Measurements from ENCODE around the gene ADGRF4. TPM values are rescaled to one million over a fixed set of nuclear protein-coding genes. Genes with fewer than 3 reads are reported as not detected.
"Not testable (repeated sequence)": the region's sequence is repeated elsewhere in the genome, so short reads cannot be mapped to it uniquely, and the experiment has no call there.

ADGRF4 gene
- polyA plus RNA-seq, 3 donors, result 0.11 to 0.53 (median 0.29) TPM

DNA sequence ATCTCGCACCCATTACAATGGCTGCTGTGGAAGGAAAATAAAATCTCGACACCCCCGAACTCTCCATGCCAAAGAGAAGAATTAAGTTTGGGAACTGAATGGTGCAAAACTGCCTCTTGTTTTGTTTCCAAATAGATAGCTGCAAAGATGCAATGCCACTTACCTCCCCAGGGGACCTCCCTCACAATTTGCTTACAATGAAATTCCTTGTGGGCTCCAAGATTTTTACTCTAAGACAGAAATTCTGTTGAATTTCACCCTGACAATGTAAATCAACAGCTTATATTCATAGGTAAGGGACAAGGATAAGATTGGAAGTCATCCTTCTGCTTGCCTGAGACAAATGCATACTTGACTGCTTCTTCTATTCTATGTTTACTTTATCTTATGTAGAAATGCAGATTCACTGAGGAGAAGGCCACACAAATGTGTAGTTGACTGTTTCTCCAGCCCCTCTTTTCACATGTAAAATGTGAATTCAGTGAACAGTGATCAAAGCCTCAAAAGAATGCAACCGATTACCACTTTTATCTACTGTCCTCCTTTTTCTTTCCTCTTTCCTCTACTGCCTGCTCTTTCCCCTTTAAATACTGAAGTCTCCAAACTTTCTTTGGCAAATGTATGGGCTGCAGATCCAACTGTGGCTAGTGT lies 36.6 kb downstream of the ADGRF4 start:
- DNase-seq, result no peak

DNA sequence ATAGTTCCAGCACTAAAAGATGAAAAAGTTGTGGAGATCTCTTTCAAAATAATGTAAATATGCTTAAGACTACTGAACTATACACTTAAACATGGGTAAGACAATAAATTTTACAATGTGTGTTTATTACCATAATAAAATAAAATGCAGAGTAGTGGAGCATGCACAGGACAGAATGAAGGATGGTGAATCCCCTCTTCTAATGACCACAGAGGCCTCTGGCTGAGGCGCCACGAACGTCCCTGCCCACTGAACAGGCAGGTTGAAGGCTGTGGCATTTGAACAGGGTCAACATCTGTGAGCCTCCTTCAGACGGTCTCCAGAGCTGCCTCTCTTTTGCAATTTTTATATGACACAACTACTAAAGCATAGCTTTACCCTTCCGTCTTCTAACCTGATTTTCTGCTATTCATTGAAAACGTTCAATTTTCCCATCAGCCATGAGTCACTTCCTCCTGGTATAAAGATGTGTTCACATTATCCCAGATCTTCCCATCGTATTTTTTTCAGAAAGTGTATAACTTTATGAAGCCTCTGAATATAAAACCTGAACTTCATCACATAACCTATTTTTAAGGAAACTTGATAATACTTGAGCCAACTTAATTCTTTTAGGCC lies 37.8 kb downstream of the ADGRF4 start:
- DNase-seq, result no peak

DNA sequence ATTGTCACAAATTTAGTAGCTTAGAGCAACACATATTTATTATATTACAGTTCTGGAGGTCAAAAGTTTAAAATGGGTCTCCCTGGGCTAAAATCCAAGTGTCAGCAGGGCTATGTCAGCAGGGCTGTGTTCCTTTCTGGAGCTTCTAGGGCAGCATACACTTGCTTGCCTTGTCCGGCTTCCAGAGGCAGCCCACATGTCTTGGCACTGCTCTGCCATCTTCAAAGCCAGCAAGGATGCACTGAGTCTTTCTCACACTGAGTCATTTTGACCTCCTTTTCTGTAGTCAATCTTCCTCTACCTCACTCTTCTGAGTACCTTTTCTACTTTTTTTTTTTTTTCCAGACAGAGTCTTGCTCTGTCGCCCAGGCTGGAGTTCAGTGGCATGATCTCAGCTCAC lies 39.0 kb downstream of the ADGRF4 start:
- DNase-seq, result no peak

DNA sequence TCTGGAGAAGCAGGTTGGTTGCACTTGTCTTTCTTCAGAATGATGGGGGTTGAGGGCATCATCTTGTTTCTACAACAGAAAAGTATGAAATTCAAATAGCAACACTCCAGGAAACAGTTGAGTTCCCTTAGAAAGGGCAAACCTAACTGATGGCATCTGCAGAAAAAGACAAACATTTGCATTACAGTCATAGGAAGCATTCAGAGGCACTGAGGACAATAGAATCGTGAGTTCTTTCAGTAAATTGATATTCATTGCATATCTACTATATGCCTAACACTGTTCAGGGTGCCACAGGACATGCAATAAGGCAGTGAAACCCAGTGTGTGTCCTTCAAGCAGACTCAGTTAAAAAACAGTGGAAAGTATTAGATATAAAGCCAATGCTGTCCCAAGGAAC lies 42.3 kb downstream of the ADGRF4 start:
- no peak for DNase-seq

DNA sequence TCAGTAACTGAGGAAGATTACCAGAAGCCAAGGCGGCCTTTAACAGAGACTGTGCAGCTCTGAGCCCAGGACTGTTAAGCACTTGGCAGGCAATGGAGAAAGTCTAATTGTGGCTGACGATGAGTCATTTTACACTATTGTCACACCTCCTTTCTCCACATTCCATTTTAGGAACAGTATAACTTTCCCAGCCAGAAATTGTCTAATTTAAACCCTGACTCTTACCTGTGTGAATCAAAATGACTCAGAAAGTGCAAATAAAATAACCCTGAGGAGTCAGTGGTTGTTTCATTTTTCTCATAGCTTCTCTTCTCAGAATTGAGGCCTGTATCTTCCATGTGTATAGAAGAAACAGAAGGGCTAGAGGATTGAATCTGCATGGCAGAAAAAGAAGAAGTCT lies 43.4 kb downstream of the ADGRF4 start:
- no peak for DNase-seq

DNA sequence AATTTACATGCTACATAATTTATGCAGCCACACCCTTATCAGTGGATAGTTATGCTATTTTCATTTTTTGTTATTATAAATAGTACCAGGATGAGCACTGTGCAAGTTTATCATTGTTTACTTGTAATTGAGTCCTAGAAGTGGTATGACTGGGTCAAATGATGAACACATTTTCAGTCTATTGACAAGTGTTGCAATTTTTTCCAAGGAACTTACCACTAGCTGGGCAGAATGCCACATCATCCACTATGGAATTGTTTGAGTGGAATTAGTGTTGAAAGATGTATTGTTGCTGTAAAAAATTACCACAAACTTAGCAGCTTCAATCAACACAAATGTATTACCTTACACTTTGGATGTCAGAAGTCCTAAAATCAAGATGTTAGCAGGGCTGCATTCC lies 45.4 kb downstream of the ADGRF4 start:
- no peak for DNase-seq

DNA sequence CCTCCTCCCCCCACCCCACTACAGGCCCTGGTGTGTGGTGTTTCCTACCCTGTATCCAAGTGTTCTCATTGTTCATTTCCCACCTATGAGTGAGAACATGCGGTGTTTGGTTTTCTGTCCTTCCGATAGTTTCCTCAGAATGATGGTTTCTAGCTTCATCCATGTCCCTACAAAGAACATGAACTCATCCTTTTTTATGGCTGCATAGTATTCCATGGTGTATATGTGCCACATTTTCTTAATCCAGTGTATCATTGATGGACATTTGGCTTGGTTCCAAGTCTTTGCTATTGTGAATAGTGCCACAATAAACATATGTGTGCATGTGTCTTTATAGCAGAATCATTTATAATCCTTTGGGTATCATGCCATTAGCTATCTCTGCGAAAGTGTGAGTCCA lies 46.9 kb downstream of the ADGRF4 start:
- DNase-seq, result not testable (repeated sequence)

DNA sequence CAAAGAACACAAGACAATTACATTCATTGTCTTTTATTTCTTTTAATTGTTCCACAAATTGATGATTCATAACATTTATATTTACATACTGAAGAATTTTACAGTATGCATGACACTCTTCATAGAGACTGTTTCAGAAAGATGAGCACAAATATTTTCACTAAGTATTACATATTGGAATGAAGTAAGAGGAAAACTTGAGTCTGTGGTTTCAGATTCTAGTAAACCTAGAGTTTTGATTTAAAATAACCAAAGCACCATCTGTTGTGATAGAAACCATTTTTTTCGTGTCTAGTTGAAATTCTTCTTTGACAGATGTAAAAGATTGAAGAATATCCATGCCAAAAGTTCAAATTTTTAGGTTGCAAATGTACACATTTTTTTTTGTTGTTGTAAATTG lies 51.4 kb downstream of the ADGRF4 start:
- DNase-seq, result no peak

DNA sequence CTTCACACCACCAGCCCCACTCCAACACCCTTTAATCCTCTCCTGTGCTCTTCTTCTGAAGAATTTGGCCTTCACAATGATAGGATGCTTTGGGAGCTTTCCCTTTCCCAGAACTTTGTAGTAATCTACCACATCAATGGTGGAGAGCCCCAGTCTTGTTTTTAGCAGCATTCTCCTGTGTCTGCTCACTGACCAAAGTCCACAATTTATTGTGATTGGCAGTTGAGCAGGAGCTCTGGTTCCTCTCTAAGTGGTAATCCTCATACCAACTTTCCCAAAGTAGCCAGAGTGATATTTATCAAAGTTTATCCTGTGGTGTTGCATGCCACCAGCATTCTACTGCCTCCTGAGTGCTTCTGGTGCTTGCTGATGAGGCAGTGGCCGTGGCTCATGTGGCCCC lies 54.4 kb downstream of the ADGRF4 start:
- DNase-seq, result no peak

DNA sequence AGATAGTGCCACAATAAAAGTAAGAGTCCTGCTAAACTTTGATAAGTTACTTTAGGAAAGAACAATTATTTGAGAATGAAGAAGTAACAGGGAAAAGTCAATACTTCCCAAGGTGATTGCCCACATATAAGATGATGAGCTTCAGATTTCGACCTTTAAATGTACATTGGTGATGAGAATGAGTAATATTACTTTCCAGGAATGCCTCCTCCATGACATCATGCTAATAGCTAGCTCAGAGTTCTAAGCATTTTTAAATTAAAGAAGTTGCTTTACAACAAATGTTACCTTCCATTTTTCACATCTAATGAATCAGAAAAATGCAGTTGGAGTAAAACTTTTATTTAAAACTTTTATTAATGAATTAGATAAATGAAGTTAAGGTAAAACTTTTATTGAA lies 61.0 kb downstream of the ADGRF4 start:
- DNase-seq, result no peak

DNA sequence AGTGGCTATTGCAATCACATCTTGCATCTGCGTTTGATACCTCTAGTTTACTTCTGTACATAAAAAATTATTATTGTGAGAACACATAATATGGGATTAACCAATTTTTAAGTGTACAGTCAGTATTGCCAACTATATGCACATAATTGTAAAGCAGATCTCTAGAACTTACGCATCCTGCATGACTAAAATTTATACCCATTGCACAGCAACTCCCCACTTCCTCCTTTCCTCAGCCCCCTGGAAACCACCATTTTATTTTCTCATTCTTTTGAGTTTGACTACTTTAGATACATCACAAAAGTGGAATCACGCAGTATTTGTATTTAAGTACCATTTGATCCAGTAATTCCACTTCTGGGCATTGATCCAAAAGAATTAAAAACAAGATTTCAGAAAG lies 64.1 kb downstream of the ADGRF4 start:
- no peak for DNase-seq

DNA sequence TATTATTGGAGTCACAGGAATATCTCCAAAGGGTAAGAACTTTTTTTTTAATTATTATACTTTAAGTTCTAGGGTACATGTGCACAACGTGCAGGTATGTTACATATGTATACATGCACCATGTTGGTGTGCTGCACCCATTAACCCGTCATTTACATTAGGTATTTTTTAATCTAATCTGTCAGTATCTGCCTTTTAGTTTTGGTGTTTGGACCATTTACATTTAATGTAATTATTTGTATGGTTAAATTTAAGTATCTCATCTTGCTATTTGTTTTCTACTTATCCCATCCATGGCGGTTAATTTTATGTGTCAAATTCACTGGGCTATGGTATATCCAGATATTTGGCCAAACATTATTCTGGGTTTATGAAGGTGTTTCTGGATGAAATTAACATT lies 68.1 kb downstream of the ADGRF4 start:
- no peak for DNase-seq

DNA sequence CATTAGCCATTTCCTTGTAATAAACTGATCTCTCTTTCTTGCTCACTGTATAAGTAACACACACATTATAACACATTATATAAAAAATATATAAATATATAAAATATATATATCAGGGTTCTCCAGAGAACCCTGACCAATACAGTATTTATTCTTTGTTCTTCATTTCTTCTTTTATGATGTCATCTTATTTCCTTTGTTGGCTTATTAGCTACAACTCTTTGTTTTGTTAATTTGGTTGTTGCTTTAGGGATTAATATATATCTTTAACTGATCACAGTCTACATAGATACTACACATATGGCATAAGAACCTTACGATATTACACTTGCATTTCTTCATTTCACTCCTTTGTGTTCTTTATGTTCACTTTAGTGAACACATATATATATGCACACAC lies 68.7 kb downstream of the ADGRF4 start:
- no peak for DNase-seq

DNA sequence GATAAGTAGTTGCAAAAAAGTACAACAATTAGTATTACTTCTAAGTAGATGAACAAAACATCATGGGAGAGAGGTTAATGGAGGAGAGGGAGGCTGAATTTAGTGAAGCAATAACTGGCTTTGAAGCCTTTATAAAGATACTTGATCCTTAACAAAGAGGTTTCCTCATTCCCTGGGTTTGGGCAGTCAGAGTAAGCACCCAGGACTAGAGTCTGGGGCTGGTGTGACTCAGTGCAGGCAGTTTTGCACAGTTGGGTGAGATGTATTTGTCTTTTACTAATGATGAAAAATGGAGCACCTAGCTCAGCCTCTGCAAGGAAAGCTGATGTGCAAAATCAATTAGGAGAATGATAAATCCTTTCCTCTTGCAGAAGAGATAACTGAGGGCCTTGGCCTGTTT lies 71.6 kb downstream of the ADGRF4 start:
- no peak for DNase-seq

Other genes with a start within 250 kb of the ADGRF4 start
- 10 to 100 TPM; 63.2 to 86.6 (median 68.6) TPM for gene CD2AP, start 220.8 kb upstream of the ADGRF4 start, polyA plus RNA-seq (ENCODE audit: insufficient read length in 3 of 3)
- 1 to 10 TPM in 2 of 3 donors, under 1 TPM in 1; 0.51 to 1.5 (median 1.2) TPM for gene OPN5, start 83.5 kb downstream of the ADGRF4 start, polyA plus RNA-seq (ENCODE audit: insufficient read length in 3 of 3)

All from renal pelvis (tissue), 4 donors.